ENCODE data around the gene FKRP. TPM values are rescaled to one million over a fixed set of nuclear protein-coding genes. Genes with fewer than 3 reads are reported as not detected.

The FKRP gene
- total RNA-seq, 2 donors from 2014 or later = 8.4 to 10.4 TPM

- Histone ChIP-seq H3K27ac (peak overlapping the region; percentile 95), H3K27me3 (no peaks in the 10 kb centered on the region), H3K36me3 (peaks cover 11% of the 10 kb centered on the region), H3K9me3 (no peaks in the 10 kb centered on the region), H3K4me1 (peaks cover 13% of the 10 kb centered on the region), H3K4me3 (peak overlapping the region; percentile 84), H3K9ac (ENCODE audit: low read depth in 2 of 2, low read length in 2 of 2) (peak overlapping the region; percentile 96 to 98)
- DNase-seq = peak; percentile 84
- intact Hi-C loops (cut with DNase I) = no loop called here
- TF ChIP-seq CTCF (IDR thresholded peaks at IDR 0.05) = no peak
These were observed 40.6 kb downstream of the FKRP start for GRCh38 chr19:46786236-46787039.

GRCh38 chr19:46787040-46787330, 41.1 kb downstream of the FKRP start:
- TF ChIP-seq CTCF (IDR thresholded peaks at IDR 0.05) = no peak
- peak overlapping the region; percentile 96 to 98 for H3K9ac ChIP-seq (ENCODE audit: low read depth in 2 of 2, low read length in 2 of 2)

GRCh38 chr19:46787331-46788261, 41.7 kb downstream of the FKRP start:
- Histone ChIP-seq H3K4me1 (peaks cover 13% of the 10 kb centered on the region), H3K27ac (peak overlapping the region; percentile 95), H3K9ac (ENCODE audit: low read depth in 2 of 2, low read length in 2 of 2) (peak overlapping the region; percentile 96 to 98), H3K27me3 (no peaks in the 10 kb centered on the region), H3K4me3 (peak overlapping the region; percentile 84), H3K36me3 (no peaks in the 10 kb centered on the region), H3K9me3 (no peaks in the 10 kb centered on the region)
- no peak for TF ChIP-seq CTCF (IDR thresholded peaks at IDR 0.05)
- intact Hi-C loops (cut with DNase I) = no loop called here
- peak; percentile 75 for DNase-seq

More at GRCh38 chr19:46787040-46787330, 41.1 kb downstream of the FKRP start:
- peaks cover 5% of the 10 kb centered on the region for H3K36me3 ChIP-seq
- H3K27me3 ChIP-seq = no peaks in the 10 kb centered on the region
- DNase-seq = no peak
- peak overlapping the region; percentile 95 for H3K27ac ChIP-seq
- peak overlapping the region; percentile 84 for H3K4me3 ChIP-seq
- no peaks in the 10 kb centered on the region for H3K9me3 ChIP-seq
- intact Hi-C loops (cut with DNase I) = no loop called here
- H3K4me1 ChIP-seq = peaks cover 13% of the 10 kb centered on the region

GRCh38 chr19:46788262-46788967, 42.6 kb downstream of the FKRP start, which contains the start of gene SLC1A5:
SLC1A5 (minus strand) TSS chr19:46788594; CDS start chr19:46787965, 629 bp downstream.
- Histone ChIP-seq H3K9me3 (no peaks in the 10 kb centered on the region), H3K27ac (peak within 1 kb of the TSS; percentile 95), H3K4me1 (peaks cover 13% of the 10 kb centered on the region), H3K36me3 (no peaks in the 10 kb centered on the region), H3K27me3 (no peaks in the 10 kb centered on the region), H3K9ac (ENCODE audit: low read depth in 2 of 2, low read length in 2 of 2) (peak within 1 kb of the TSS; percentile 96 to 98), H3K4me3 (peak within 1 kb of the TSS; percentile 84)
- TF ChIP-seq CTCF (IDR thresholded peaks at IDR 0.05) = no peak
- intact Hi-C loops (cut with DNase I) = no loop called here
- DNase-seq = peak; percentile 99

- no peaks in the 10 kb centered on the region for H3K9me3 ChIP-seq
- peaks cover 11% of the 10 kb centered on the region for H3K4me1 ChIP-seq
- no peaks in the 10 kb centered on the region for H3K27me3 ChIP-seq
- no peak for DNase-seq
- no peak for TF ChIP-seq CTCF (IDR thresholded peaks at IDR 0.05)
- H3K27ac ChIP-seq = no peak overlapping the region
- no peak overlapping the region for H3K4me3 ChIP-seq
- intact Hi-C loops (cut with DNase I) = no loop called here
- peak overlapping the region in 1 of 2 donors; percentile 34 for H3K9ac ChIP-seq (ENCODE audit: low read depth in 2 of 2, low read length in 2 of 2)
- no peaks in the 10 kb centered on the region for H3K36me3 ChIP-seq
These were observed 43.1 kb downstream of the FKRP start for GRCh38 chr19:46788968-46789338.

Measured in colonic mucosa (tissue), 4 donors.